ENCODE measurements around the gene TERT.
A peak's percentile ranks its signal among the peaks of the same experiment; 100 is the strongest.

Gene TERT

DNA sequence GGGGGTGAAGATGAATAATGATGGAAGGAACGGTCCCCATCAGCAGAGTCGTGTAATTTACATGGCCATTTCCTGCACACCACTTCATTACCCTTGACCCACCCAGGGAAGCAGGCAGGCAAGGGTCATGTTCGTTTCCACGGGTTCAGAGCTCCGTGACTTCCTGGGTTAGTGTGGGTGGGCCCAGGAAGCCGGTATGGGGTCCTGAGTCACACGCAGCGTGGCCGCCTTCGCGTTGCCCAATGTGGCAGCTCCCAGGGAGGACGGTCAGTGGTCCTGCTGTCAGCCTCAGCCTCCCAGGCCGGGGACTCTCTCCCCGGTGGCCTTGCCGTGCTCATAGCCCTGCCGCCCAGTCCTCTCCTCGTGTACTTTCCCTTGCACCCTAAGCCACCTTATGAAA is 5.1 kb upstream of the TERT start:
- TF ChIP-seq, protein P1, sequence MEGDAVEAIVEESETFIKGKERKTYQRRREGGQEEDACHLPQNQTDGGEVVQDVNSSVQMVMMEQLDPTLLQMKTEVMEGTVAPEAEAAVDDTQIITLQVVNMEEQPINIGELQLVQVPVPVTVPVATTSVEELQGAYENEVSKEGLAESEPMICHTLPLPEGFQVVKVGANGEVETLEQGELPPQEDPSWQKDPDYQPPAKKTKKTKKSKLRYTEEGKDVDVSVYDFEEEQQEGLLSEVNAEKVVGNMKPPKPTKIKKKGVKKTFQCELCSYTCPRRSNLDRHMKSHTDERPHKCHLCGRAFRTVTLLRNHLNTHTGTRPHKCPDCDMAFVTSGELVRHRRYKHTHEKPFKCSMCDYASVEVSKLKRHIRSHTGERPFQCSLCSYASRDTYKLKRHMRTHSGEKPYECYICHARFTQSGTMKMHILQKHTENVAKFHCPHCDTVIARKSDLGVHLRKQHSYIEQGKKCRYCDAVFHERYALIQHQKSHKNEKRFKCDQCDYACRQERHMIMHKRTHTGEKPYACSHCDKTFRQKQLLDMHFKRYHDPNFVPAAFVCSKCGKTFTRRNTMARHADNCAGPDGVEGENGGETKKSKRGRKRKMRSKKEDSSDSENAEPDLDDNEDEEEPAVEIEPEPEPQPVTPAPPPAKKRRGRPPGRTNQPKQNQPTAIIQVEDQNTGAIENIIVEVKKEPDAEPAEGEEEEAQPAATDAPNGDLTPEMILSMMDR (conservative IDR thresholded peaks at IDR 0.05) = no peak
- no peak for TF ChIP-seq ZFX (IDR thresholded peaks at IDR 0.05)
- H3K27ac ChIP-seq = no peak overlapping the region

DNA sequence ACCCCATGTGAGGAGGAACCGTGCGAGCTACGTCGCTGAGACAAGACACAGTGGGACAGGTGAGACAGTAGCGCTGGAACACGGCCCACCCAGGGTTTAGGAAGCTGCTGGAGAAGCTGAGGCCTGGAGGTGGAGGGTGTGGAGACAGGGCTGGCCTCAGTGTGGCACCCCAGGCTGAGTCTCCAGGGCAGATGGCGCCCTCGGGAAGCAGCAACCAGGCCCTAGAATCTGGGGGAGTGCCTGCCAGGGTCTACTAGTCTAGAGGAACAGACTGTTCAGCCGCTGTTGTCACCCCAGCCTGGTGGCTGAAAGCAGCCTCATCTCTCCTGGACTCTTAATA is 4.6 kb upstream of the TERT start:
- no peak overlapping the region for H3K27ac ChIP-seq
- TF ChIP-seq ZFX (IDR thresholded peaks at IDR 0.05) = no peak
- TF ChIP-seq, protein P1 (conservative IDR thresholded peaks at IDR 0.05) = no peak

DNA sequence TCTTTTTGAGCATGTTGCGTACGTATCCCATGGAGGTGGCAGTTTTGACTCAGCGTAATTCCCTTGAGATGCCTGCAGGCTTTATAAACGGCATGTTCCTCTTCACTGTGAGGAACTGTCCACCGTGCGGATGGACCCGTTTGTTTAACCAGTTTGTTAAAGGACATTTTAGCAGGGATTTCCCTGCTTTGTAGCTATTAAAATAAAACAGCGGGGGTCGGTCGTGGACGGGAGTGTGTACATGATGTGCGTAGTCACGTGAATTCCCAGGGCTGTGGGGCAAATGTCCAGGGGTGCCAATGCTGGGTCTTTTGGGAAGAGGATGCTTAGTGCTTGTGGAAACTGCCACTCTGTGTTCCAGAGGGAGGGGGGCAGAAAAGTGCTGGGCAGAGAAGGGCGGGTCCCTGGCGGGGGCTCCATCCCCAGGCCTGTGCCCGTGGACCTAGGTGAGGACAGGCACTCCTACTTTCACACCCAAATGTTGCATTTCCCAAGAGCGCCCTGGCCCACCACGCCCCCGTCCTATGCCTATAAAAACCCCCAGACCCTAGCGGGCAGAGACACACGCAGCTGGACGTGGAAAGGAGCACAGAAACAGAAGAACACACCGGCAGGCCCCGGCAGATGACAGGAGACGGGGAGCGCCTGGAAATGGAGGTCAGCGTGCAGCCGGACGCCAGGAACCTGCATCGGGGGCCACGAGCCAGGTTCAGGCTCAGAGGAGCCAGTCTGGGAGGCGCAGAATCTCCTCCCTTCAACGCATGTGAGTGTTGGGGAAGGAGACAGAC is 4.0 kb upstream of the TERT start:
- TF ChIP-seq ZFX (IDR thresholded peaks at IDR 0.05) = no peak
- TF ChIP-seq, protein P1 (conservative IDR thresholded peaks at IDR 0.05) = no peak
- H3K27ac ChIP-seq = no peak overlapping the region

DNA sequence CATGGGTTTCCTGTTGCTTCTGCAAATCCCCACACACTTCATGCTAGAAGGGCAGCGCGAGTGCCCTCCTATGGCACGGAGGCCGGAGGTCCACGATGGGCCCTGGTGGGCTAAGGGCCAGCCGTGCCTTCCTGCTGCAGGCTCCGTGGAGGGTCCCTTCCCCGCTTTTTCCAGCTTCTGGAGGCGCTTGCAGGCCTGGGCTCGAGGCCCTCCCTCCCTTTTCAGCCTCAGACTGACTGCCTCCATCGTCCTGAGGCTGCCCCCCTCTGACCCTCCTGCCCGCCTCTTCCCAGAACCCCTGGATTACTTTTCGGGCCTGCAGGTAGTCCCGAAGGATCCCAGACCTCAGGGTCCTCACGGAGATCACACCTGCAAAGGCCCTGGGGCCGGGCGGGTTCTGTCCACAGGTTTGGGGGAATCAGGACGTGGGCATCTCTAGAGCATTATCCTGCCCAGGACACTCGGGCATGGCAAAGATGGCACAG is 3.2 kb upstream of the TERT start:
- TF ChIP-seq, protein P1 (conservative IDR thresholded peaks at IDR 0.05) = no peak
- no peak for TF ChIP-seq ZFX (IDR thresholded peaks at IDR 0.05)
- no peak overlapping the region for H3K27ac ChIP-seq

DNA sequence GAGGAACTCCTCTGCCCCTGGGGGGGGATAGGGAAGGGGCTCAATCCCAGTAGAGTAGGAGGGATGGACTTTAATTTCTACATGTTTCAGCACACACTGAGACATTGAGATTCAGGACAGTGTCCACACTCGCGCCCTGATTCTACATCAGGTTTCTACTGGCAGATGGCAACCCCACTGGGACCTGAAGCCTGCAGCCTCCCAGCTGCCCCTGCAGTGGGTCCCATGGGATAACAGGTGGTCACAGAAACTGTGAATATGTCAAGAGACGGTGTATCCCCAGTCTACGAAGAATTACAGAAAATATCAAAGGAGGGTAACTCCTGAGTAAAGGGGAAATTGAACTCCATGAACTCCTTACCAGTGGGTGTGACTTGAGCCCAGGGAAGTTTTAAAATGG is 2.4 kb upstream of the TERT start:
- H3K27ac ChIP-seq = no peak overlapping the region
- TF ChIP-seq, protein P1 (conservative IDR thresholded peaks at IDR 0.05) = no peak
- no peak for TF ChIP-seq ZFX (IDR thresholded peaks at IDR 0.05)

DNA sequence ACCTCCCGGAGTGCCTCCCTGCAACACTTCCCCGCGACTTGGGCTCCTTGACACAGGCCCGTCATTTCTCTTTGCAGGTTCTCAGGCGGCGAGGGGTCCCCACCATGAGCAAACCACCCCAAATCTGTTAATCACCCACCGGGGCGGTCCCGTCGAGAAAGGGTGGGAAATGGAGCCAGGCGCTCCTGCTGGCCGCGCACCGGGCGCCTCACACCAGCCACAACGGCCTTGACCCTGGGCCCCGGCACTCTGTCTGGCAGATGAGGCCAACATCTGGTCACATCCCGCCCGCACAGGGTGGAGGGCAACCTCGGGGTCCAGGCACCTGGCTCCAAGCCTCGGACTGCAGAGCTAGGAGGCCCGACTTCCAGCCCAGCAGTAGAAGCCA is 776 bp upstream of the TERT start:
- no peak for TF ChIP-seq ZFX (IDR thresholded peaks at IDR 0.05)
- TF ChIP-seq, protein P1 (conservative IDR thresholded peaks at IDR 0.05) = no peak
- H3K27ac ChIP-seq = no peak overlapping the region

DNA sequence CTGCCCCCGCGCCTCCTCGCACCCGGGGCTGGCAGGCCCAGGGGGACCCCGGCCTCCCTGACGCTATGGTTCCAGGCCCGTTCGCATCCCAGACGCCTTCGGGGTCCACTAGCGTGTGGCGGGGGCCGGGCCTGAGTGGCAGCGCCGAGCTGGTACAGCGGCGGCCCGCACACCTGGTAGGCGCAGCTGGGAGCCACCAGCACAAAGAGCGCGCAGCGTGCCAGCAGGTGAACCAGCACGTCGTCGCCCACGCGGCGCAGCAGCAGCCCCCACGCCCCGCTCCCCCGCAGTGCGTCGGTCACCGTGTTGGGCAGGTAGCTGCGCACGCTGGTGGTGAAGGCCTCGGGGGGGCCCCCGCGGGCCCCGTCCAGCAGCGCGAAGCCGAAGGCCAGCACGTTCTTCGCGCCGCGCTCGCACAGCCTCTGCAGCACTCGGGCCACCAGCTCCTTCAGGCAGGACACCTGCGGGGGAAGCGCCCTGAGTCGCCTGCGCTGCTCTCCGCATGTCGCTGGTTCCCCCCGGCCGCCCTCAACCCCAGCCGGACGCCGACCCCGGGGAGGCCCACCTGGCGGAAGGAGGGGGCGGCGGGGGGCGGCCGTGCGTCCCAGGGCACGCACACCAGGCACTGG is 548 bp downstream of the TERT start:
- peak overlapping the region; percentile 58 for H3K27ac ChIP-seq
- TF ChIP-seq ZFX (IDR thresholded peaks at IDR 0.05) = peak; percentile 26; the same call in 1 of the 2 replicates
- TF ChIP-seq, protein P1 (conservative IDR thresholded peaks at IDR 0.05) = no peak

Data from C4-2B (cell line).